ENCODE measurements around the gene GYPC. TPM values are rescaled to one million over a fixed set of nuclear protein-coding genes. Genes with fewer than 3 reads are reported as not detected.

GYPC gene
- total and polyA plus RNA-seq, 8 donors = 31.3 to 119 (median 46.7) TPM

GRCh38 chr2:126649101-126649500, 6.9 kb upstream of the GYPC start:
- DNase-seq = no peak
- WGBS, 5 donors = 88 to 98% (median 95%) methylated on average over 1 of the region's 1 CpG
- H3K27me3 ChIP-seq = no peaks in the 10 kb centered on the region
- TF ChIP-seq POLR2AphosphoS5 (IDR thresholded peaks at IDR 0.05) (no peak), EP300 (IDR thresholded peaks at IDR 0.05) (no peak), CTCF (IDR thresholded peaks at IDR 0.05) (no peak), POLR2A (IDR thresholded peaks at IDR 0.05) (no peak)
- no peak overlapping the region for H3K27ac ChIP-seq
- H3K36me3 ChIP-seq = no peaks in the 10 kb centered on the region
- H3K9me3 ChIP-seq = no peaks in the 10 kb centered on the region
- no peaks in the 10 kb centered on the region for H3K4me1 ChIP-seq
- no peak overlapping the region for H3K4me3 ChIP-seq
- intact Hi-C loops (cut with DNase I; ENCODE audit: low total_unique reads) = no loop called here

- Histone ChIP-seq H3K4me1 (peaks cover 6 to 18% (median 9%) of the 10 kb centered on the region in 4 donors), H3K27ac (no peak overlapping the region), H3K36me3 (no peaks in the 10 kb centered on the region), H3K27me3 (peaks cover 0 to 6% (median under 1%) of the 10 kb centered on the region in 3 donors), H3K9me3 (no peaks in the 10 kb centered on the region), H3K4me3 (no peak overlapping the region)
- intact Hi-C loops (cut with DNase I; ENCODE audit: low total_unique reads) = no loop called here
- 35 to 55% (median 43%) methylated on average over 3 of the region's 3 CpGs for WGBS, 5 donors
- DNase-seq = no peak
- TF ChIP-seq EP300 (IDR thresholded peaks at IDR 0.05) (no peak), CTCF (IDR thresholded peaks at IDR 0.05) (no peak), POLR2A (IDR thresholded peaks at IDR 0.05) (no peak), POLR2AphosphoS5 (IDR thresholded peaks at IDR 0.05) (no peak)
Observed at GRCh38 chr2:126650994-126651393, 5.0 kb upstream of the GYPC start.

- no peak for DNase-seq
- intact Hi-C loops (cut with DNase I; ENCODE audit: low total_unique reads) = no loop called here
- no peak overlapping the region for H3K27ac ChIP-seq
- 56 to 75% (median 64%) methylated on average over 1 of the region's 1 CpG for WGBS, 5 donors
- H3K36me3 ChIP-seq = no peaks in the 10 kb centered on the region
- peaks cover 0 to 13% (median 7%) of the 10 kb centered on the region in 3 donors for H3K27me3 ChIP-seq
- no peaks in the 10 kb centered on the region for H3K9me3 ChIP-seq
- H3K4me1 ChIP-seq = peaks cover 6 to 26% (median 10%) of the 10 kb centered on the region in 4 donors
- H3K4me3 ChIP-seq = no peak overlapping the region
- TF ChIP-seq EP300 (IDR thresholded peaks at IDR 0.05) (no peak), POLR2AphosphoS5 (IDR thresholded peaks at IDR 0.05) (no peak), POLR2A (IDR thresholded peaks at IDR 0.05) (no peak), CTCF (IDR thresholded peaks at IDR 0.05) (no peak)
Observed at GRCh38 chr2:126652323-126652891, 3.6 kb upstream of the GYPC start.

GRCh38 chr2:126653109-126653508, 2.8 kb upstream of the GYPC start:
- Histone ChIP-seq H3K4me3 (no peak overlapping the region), H3K27ac (no peak overlapping the region), H3K27me3 (peaks cover 0 to 13% (median 7%) of the 10 kb centered on the region in 3 donors), H3K9me3 (no peaks in the 10 kb centered on the region), H3K36me3 (no peaks in the 10 kb centered on the region), H3K4me1 (peaks cover 8 to 33% (median 15%) of the 10 kb centered on the region in 4 donors)
- intact Hi-C loops (cut with DNase I; ENCODE audit: low total_unique reads) = no loop called here
- TF ChIP-seq POLR2A (IDR thresholded peaks at IDR 0.05) (no peak), EP300 (IDR thresholded peaks at IDR 0.05) (no peak), CTCF (IDR thresholded peaks at IDR 0.05) (no peak), POLR2AphosphoS5 (IDR thresholded peaks at IDR 0.05) (no peak)
- DNase-seq = no peak
- WGBS, 5 donors = 81 to 90% (median 89%) methylated on average over 4 of the region's 4 CpGs
